H1 (cell line): ENCODE results near the gene CERCAM. TPM values are rescaled to one million over a fixed set of nuclear protein-coding genes. Genes with fewer than 3 reads are reported as not detected.

Experiments
- CTCF ChIA-PET: fragments of 300-600 bp; sonication (Branson Sonifier 250); formaldehyde crosslinking; loops from one replicate; lab custom pipeline; 2021; ENCODE audit not compliant: partially characterized antibody; lab: Charles Lee
- POLR2A ChIA-PET: fragments of 300-600 bp; sonication (Branson Sonifier 250); formaldehyde crosslinking; loops from one replicate; lab custom pipeline; 2021; ENCODE audit warnings: inconsistent platforms; ENCODE audit not compliant: partially characterized antibody; lab: Charles Lee
- DNase-seq, 2 experiments: peaks; one replicate each; pipeline versions ENCODE4 v3.0.0 to v3.0.0-alpha.2; 2010 to 2022; ENCODE audit warnings: low spot score in 2 of 2, low read depth in 1 of 2, mixed read lengths in 1 of 2
- FAIRE-seq: peaks from 2 replicates; lab custom pipeline; 2011; peaks lifted over from hg19 to GRCh38; lab: Jason Lieb, UNC
- H2AFZ ChIP-seq: 2 replicates; pipeline ENCODE4 v1.8.1; 2012; ENCODE audit warnings: low read length, inconsistent platforms
- H2AK5ac ChIP-seq: 2 replicates; pipeline ENCODE4 v1.6.1; 2013; ENCODE audit warnings: low read depth, low read length
- H2BK120ac ChIP-seq: replicated peaks from 2 replicates; pipeline ENCODE3; 2013; ENCODE audit warnings: low read depth, low read length, inconsistent platforms
- H2BK12ac ChIP-seq: 2 replicates; pipeline ENCODE4 v1.6.1; 2013; ENCODE audit warnings: low read depth, low read length
- H2BK15ac ChIP-seq: 2 replicates; pipeline ENCODE4 v1.6.1; 2013; ENCODE audit warnings: low read length
- H2BK20ac ChIP-seq: 2 replicates; pipeline ENCODE4 v1.6.1; 2013; ENCODE audit warnings: low read length
- H2BK5ac ChIP-seq: 2 replicates; pipeline ENCODE4 v1.6.1; 2013; ENCODE audit warnings: low read depth, low read length
- H3K14ac ChIP-seq: 2 replicates; pipeline ENCODE4 v1.6.1; 2013; ENCODE audit warnings: inconsistent platforms; ENCODE audit not compliant: insufficient read length
- H3K18ac ChIP-seq: 2 replicates; pipeline ENCODE4 v1.6.1; 2013; ENCODE audit warnings: low read length; ENCODE audit errors: extremely low read depth
- H3K23ac ChIP-seq: 2 replicates; pipeline ENCODE4 v1.6.1; 2013; ENCODE audit warnings: inconsistent platforms; ENCODE audit not compliant: insufficient read length
- H3K23me2 ChIP-seq: 2 replicates; pipeline ENCODE4 v1.6.1; 2013; ENCODE audit warnings: low read depth, low read length
- H3K27ac ChIP-seq: 2 replicates; pipeline ENCODE4 v1.6.1; 2011; ENCODE audit warnings: low read depth, low read length, inconsistent platforms
- H3K27me3 ChIP-seq, 4 experiments: replicated peaks in 1 of 4; 1 replicate in 1 of 4; 2 replicates in 3 of 4; pipeline versions ENCODE4 v1.6.1 to v1.8.1; 2011 to 2013; ENCODE audit warnings: low read length in 3 of 4, mild to moderate bottlenecking in 3 of 4, inconsistent platforms in 2 of 4, mixed read lengths in 2 of 4, moderate library complexity in 1 of 4; ENCODE audit not compliant: control insufficient read depth in 3 of 4, insufficient read depth in 3 of 4; ENCODE audit errors: extremely low read depth in 1 of 4
- H3K36me3 ChIP-seq, 4 experiments: 2 replicates each; pipeline versions ENCODE4 v1.6.1 to v1.8.1; 2011 to 2013; ENCODE audit warnings: mild to moderate bottlenecking in 4 of 4, low read length in 3 of 4, moderate library complexity in 2 of 4, control low read depth in 1 of 4, inconsistent platforms in 1 of 4; ENCODE audit not compliant: insufficient read depth in 4 of 4, control insufficient read depth in 2 of 4
- H3K4ac ChIP-seq: replicated peaks from 2 replicates; pipeline ENCODE3; 2013; ENCODE audit warnings: low read length, low read depth, mixed read lengths, inconsistent platforms; ENCODE audit not compliant: insufficient read length
- H3K4me1 ChIP-seq, 4 experiments: replicated peaks in 1 of 4; 1 replicate in 1 of 4; 2 replicates in 3 of 4; pipeline versions ENCODE4 v1.6.1 to v1.8.1; 2011 to 2013; ENCODE audit warnings: low read length in 3 of 4, inconsistent platforms in 2 of 4, mixed read lengths in 1 of 4; ENCODE audit not compliant: insufficient read depth in 4 of 4, control insufficient read depth in 3 of 4
- H3K4me2 ChIP-seq, 2 experiments: 2 replicates each; pipeline versions ENCODE4 v1.6.1 to v1.8.1; 2011 to 2013; ENCODE audit warnings: low read depth in 2 of 2, low read length in 2 of 2, control low read depth in 1 of 2, inconsistent platforms in 1 of 2, mild to moderate bottlenecking in 1 of 2; ENCODE audit not compliant: insufficient read depth in 1 of 2
- H3K4me3 ChIP-seq, 4 experiments: fragments of 200-600, 300-600 bp in 1 of 4; sonication (generic), shearing (Covaris generic), sonication (Bioruptor Twin) in 1 of 4; 2 replicates each; pipeline versions ENCODE4 v1.5.1 to v1.8.1; 2011 to 2016; ENCODE audit warnings: low read length in 4 of 4, low read depth in 3 of 4, control low read depth in 2 of 4, inconsistent platforms in 2 of 4, mild to moderate bottlenecking in 2 of 4, mixed read lengths in 1 of 4, moderate library complexity in 1 of 4; ENCODE audit not compliant: insufficient read depth in 2 of 4; ENCODE audit errors: extremely low read depth in 1 of 4
- H3K56ac ChIP-seq: replicated peaks from 2 replicates; pipeline ENCODE3; 2013; ENCODE audit warnings: low read depth, mild to moderate bottlenecking, mixed read lengths, low read length, inconsistent platforms; ENCODE audit not compliant: insufficient read length
- H3K79me1 ChIP-seq: 2 replicates; pipeline ENCODE4 v1.6.1; 2013; ENCODE audit warnings: low read depth, low read length, control low read depth
- H3K79me2 ChIP-seq, 2 experiments: 2 replicates each; pipeline versions ENCODE4 v1.6.1 to v1.8.1; 2012 to 2013; ENCODE audit warnings: low read length in 2 of 2, mild to moderate bottlenecking in 2 of 2, inconsistent platforms in 1 of 2; ENCODE audit not compliant: insufficient read depth in 2 of 2, control insufficient read depth in 1 of 2
- H3K9ac ChIP-seq, 4 experiments: replicated peaks in 1 of 4; 1 replicate in 1 of 4; 2 replicates in 3 of 4; pipeline versions ENCODE4 v1.6.1 to v1.8.1; 2011 to 2013; ENCODE audit warnings: low read depth in 3 of 4, low read length in 3 of 4, control low read depth in 2 of 4, mild to moderate bottlenecking in 2 of 4, moderate library complexity in 2 of 4, inconsistent platforms in 1 of 4; ENCODE audit errors: extremely low read depth in 1 of 4
- H3K9me3 ChIP-seq, 2 experiments: 2 replicates each; pipeline versions ENCODE4 v1.6.1 to v1.8.1; 2012 to 2013; ENCODE audit warnings: mild to moderate bottlenecking in 2 of 2, moderate library complexity in 2 of 2, control low read depth in 1 of 2, inconsistent platforms in 1 of 2, low read depth in 1 of 2, low read length in 1 of 2, mixed read lengths in 1 of 2; ENCODE audit not compliant: insufficient read depth in 2 of 2
- H4K20me1 ChIP-seq, 2 experiments: replicated peaks in 1 of 2; 2 replicates each; pipeline versions ENCODE3 to v1.8.1; 2011 to 2013; ENCODE audit warnings: inconsistent platforms in 2 of 2, low read length in 2 of 2, mild to moderate bottlenecking in 1 of 2; ENCODE audit not compliant: insufficient read depth in 2 of 2, control insufficient read depth in 1 of 2
- H4K5ac ChIP-seq: 2 replicates; pipeline ENCODE4 v1.6.1; 2013; ENCODE audit warnings: low read length, low read depth, mixed read lengths, inconsistent platforms; ENCODE audit not compliant: insufficient read length
- H4K8ac ChIP-seq: 2 replicates; pipeline ENCODE4 v1.8.0; 2013; ENCODE audit warnings: mild to moderate bottlenecking, moderate library complexity, low read length, inconsistent platforms; ENCODE audit not compliant: insufficient read depth; ENCODE audit errors: extremely low read depth
- H4K91ac ChIP-seq: replicated peaks from 2 replicates; pipeline ENCODE3; 2013; ENCODE audit warnings: low read length, mixed read lengths, inconsistent platforms; ENCODE audit not compliant: insufficient read length
- EP300 ChIP-seq, 2 experiments: IDR thresholded peaks; 1 replicate in 1 of 2; 2 replicates in 1 of 2; pipeline ENCODE4 v1.6.1; 2011 to 2012; ENCODE audit warnings: low read depth in 2 of 2, low read length in 2 of 2, mild to moderate bottlenecking in 2 of 2, borderline replicate concordance in 1 of 2, inconsistent platforms in 1 of 2, moderate library complexity in 1 of 2
- SUZ12 ChIP-seq: fragments of 200-600 bp; sonication (generic); IDR thresholded peaks from 2 replicates; pipeline ENCODE4 v1.6.1; 2012; ENCODE audit warnings: mild to moderate bottlenecking, inconsistent platforms, low read length, moderate library complexity, mixed read lengths
- WGBS, 2 experiments: shearing (Covaris generic) in 1 of 2; methylation state at CpG; one replicate each; pipeline versions ENCODE4 v1.1.6 to v1.1.7; 2013 to 2015; ENCODE audit warnings: low lambda C conversion rate in 2 of 2, mixed read lengths in 2 of 2, inconsistent platforms in 1 of 2, low coverage in 1 of 2, missing lambda C conversion rate in 1 of 2; ENCODE audit not compliant: insufficient replicate concordance in 2 of 2, insufficient coverage in 1 of 2, insufficient read length in 1 of 2; ENCODE audit errors: extremely low coverage in 1 of 2, missing lambda C conversion rate in 1 of 2; 5-methylcytosine and 5-hydroxymethylcytosine counted together
- polyA plus RNA-seq, 7 experiments: library from polyadenylated mRNA; depleted of rRNA in 3 of 7; stranded (reverse) in 5 of 7; unstranded in 2 of 7; fragments of >200 nt in 5 of 7; fragments of 200-250 nt in 2 of 7; gene quantifications; 1 replicate in 5 of 7; 2 replicates in 1 of 7; 4 replicates in 1 of 7; pipeline versions ENCODE4 v1.2.1 to v1.2.3, GENCODE V29; 2011 to 2013; ENCODE audit warnings: missing spikeins in 2 of 7, mixed read lengths in 2 of 7
- total RNA-seq: library from RNA; stranded (reverse); fragmentation: NEBNext Ultra II Directional; extraction: Animal tissue kit (Norgen Biotek cat#: 25700); gene quantifications from 2 replicates; pipeline ENCODE4 v1.2.1, GENCODE V29; 2021

The CERCAM gene
- total and polyA plus RNA-seq, 2 of the 8 experiments (the other 6 are each of a cell fraction or from before 2014, with no cell fraction given) = 3.1 to 5.2 TPM

GRCh38 chr9:128419061-128419925 is 1.4 kb upstream of the CERCAM start:
- no peaks in the 10 kb centered on the region for H3K79me2 ChIP-seq
- peaks cover 6 to 18% (median 8%) of the 10 kb centered on the region in 4 experiments; a peak in 6 of 7 replicates for H3K4me1 ChIP-seq
- H2BK5ac ChIP-seq = no peak overlapping the region
- no peak overlapping the region for H3K9ac ChIP-seq
- H4K91ac ChIP-seq = no peak overlapping the region
- no peak overlapping the region for H3K14ac ChIP-seq
- no peak for TF ChIP-seq EP300 (IDR thresholded peaks at IDR 0.05; ENCODE audit: borderline replicate concordance in 1 of 2, low read depth in 2 of 2, low read length in 2 of 2)
- peak; percentile 31; the same call in 1 of the 2 replicates for TF ChIP-seq SUZ12
- no peak overlapping the region for H3K27ac ChIP-seq
- H2BK120ac ChIP-seq = no peak overlapping the region
- H3K9me3 ChIP-seq = no peaks in the 10 kb centered on the region
- H2AFZ ChIP-seq = no peak overlapping the region
- H3K23me2 ChIP-seq = peaks cover 6% of the 10 kb centered on the region; the same call in 1 of the 2 replicates
- H2BK20ac ChIP-seq = no peak overlapping the region
- no peak overlapping the region for H3K4me3 ChIP-seq
- no peak overlapping the region for H2BK15ac ChIP-seq
- CTCF ChIA-PET = interaction anchor here (0.7 to 5.9 kb wide), 24 partner anchors 8 to 215 kb away, joined by 3 to 40 read pairs (median 4); partner anchors contain the start of gene GLE1
- peaks cover 5 to 48% (median 39%) of the 10 kb centered on the region in 4 experiments; a peak in 6 of 7 replicates for H3K27me3 ChIP-seq
- H3K23ac ChIP-seq = no peak overlapping the region
- H3K36me3 ChIP-seq = no peaks in the 10 kb centered on the region
- H3K4me2 ChIP-seq = peak overlapping the region; percentile 23 to 63; a peak in 2 of 4 replicates
- peak overlapping the region; percentile 75; the same call in 1 of the 2 replicates for H2BK12ac ChIP-seq
- H2AK5ac ChIP-seq = no peak overlapping the region
- no peak overlapping the region for H3K18ac ChIP-seq
- no peak for DNase-seq
- no peak overlapping the region for H4K5ac ChIP-seq
- POLR2A ChIA-PET = interaction anchor here (1.0 to 2.8 kb wide), 7 partner anchors 23 to 291 kb away, joined by 3 to 8 read pairs (median 3); partner anchors contain the start of genes GOLGA2, SPTAN1 and SWI5
- H4K8ac ChIP-seq = no peak overlapping the region
- no peak overlapping the region for H3K56ac ChIP-seq
- no peaks in the 10 kb centered on the region for H4K20me1 ChIP-seq
- no peak for FAIRE-seq
- no peak overlapping the region for H3K4ac ChIP-seq
- no peaks in the 10 kb centered on the region for H3K79me1 ChIP-seq
- WGBS, 2 experiments = 68% methylated on average over 13 of the region's 28 CpGs; no CpG with 5 or more reads in 1 of the 2 experiments
